ENCODE data around the gene GZMM. TPM values are rescaled to one million over a fixed set of nuclear protein-coding genes. Genes with fewer than 3 reads are reported as not detected.

The GZMM gene
- total RNA-seq, 4 donors from 2014 or later: 0.78 to 1.9 TPM; not detected in 2

DNA sequence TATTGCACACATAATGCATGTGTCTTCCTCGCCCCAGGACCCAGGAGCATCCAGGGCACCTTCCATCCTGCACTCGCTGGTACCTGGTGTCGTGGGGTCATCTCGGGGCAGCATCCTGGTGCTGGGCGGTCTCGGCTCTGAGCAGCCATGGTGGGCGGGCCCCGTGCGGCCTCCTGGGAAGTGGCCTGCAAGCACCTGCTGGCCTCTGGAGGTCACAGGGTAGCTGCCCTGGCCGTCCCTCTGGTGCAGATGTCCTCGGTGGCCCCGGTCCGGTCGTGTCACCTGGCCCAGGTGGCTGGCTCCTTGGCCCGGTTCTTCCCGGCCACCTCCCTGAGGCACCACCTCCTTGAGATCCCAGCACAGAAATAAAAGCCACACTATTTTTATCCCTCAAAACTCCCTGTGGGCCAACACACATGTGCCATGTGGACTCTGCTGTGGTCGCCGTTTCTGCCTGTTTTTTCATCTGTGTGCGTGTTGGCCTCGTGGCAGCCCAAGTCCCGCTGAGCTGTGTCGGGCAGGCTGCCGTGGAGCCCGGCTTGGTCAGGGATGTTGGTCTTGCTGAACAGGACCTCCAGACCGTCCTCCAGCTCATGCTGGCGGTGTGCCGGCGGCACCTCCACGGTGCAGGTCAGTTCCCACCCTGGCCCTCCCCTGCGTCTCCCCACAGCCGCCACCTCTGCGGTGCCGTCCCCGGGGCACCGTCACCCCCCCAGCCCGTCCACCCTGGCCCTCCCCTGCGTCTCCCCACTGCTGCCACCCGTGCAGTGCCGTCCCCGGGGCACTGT is 5.0 kb upstream of the GZMM start:
- Histone ChIP-seq H3K9me3 (no peaks in the 10 kb centered on the region), H3K4me1 (peaks cover 7 to 12% of the 10 kb centered on the region in 2 donors), H3K27ac (no peak overlapping the region), H3K27me3 (no peaks in the 10 kb centered on the region), H3K4me3 (replicated peaks in 1 of 3) (no peak overlapping the region), H3K36me3 (peaks cover 34 to 45% of the 10 kb centered on the region in 2 donors)
- intact Hi-C loops (cut with DNase I): no loop called here
- 82 to 86% methylated on average over 32 to 40 of the region's 40 CpGs for WGBS, 2 donors
- TF ChIP-seq, protein P1, sequence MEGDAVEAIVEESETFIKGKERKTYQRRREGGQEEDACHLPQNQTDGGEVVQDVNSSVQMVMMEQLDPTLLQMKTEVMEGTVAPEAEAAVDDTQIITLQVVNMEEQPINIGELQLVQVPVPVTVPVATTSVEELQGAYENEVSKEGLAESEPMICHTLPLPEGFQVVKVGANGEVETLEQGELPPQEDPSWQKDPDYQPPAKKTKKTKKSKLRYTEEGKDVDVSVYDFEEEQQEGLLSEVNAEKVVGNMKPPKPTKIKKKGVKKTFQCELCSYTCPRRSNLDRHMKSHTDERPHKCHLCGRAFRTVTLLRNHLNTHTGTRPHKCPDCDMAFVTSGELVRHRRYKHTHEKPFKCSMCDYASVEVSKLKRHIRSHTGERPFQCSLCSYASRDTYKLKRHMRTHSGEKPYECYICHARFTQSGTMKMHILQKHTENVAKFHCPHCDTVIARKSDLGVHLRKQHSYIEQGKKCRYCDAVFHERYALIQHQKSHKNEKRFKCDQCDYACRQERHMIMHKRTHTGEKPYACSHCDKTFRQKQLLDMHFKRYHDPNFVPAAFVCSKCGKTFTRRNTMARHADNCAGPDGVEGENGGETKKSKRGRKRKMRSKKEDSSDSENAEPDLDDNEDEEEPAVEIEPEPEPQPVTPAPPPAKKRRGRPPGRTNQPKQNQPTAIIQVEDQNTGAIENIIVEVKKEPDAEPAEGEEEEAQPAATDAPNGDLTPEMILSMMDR (IDR thresholded peaks at IDR 0.05): no peak
- no peak for TF ChIP-seq POLR2A (IDR thresholded peaks at IDR 0.05)
- DNase-seq: no peak

DNA sequence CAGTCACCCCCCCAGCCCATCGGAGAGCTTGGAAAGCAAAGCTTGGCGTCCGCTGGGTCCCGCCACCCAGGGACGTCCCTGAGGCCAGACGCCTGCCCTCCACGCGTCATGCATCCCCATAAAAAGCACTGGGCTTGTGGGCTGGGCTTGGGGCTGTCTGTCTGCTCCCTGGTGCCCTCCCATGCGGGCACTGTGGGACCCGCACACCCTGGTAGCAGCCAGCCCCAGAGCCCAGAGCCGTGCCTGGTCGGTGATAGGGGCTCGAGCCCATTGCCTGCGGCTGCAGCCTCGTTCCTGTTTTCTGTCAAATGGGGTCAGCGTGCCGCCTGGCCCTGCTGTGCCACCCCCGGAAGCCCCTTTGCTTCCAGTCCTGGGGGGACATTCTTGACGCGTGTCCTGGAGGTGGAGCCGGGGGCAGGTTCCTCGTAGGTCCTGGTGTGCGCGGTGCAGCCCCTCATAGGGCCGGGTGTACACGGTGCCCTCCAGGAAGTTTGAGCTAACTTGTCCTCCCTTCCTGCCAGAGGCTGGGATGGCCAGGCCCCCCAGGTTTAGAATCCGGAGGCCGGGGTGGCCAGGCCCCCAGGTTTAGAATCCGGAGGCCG is 4.3 kb upstream of the GZMM start:
- Histone ChIP-seq H3K4me1 (peaks cover 3 to 8% of the 10 kb centered on the region in 2 donors), H3K36me3 (peaks cover 34 to 45% of the 10 kb centered on the region in 2 donors), H3K4me3 (replicated peaks in 1 of 3) (no peak overlapping the region), H3K27me3 (no peaks in the 10 kb centered on the region), H3K27ac (no peak overlapping the region), H3K9me3 (no peaks in the 10 kb centered on the region)
- WGBS, 2 donors: 91 to 94% methylated on average over 15 to 20 of the region's 30 CpGs
- intact Hi-C loops (cut with DNase I): no loop called here
- DNase-seq: no peak
- TF ChIP-seq, protein P1 (IDR thresholded peaks at IDR 0.05): no peak
- TF ChIP-seq POLR2A (IDR thresholded peaks at IDR 0.05): no peak

DNA sequence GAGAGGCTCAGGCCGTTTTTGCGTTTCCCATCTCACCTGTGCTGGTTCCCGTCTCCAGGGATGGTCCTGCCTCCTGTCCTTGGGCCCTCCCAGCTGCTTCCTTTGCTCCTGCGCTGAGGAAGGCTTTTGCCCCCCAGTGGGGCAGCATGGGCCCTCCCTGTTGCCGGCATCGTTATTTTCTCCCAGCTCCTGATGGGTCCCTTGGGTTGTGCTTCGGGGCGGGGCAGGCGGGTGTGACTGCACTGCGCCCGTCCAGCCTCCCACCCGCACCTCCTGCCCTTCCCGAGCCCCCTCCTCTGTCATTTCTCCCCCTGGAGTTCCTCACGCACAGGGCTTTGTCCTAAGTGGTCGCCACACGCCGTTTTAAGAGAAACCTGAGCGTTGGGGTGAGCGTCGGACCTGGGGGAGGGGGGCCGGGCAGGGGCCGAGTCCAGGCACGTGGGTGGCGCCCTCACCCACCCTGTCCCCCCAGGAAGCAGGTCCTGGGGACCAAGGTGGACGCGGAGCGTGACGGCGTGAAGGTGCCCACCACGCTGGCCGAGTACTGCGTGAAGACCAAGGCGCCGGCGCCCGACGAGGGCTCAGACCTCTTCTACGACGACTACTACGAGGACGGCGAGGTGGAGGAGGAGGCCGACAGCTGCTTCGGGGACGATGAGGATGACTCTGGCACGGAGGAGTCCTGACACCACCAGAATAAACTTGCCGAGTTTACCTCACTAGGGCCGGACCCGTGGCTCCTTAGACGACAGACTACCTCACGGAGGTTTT is 2.8 kb upstream of the GZMM start:
- 93 to 94% methylated on average over 51 of the region's 51 CpGs for WGBS, 2 donors
- no peaks in the 10 kb centered on the region for H3K9me3 ChIP-seq
- H3K4me1 ChIP-seq: no peaks in the 10 kb centered on the region
- H3K27me3 ChIP-seq: no peaks in the 10 kb centered on the region
- intact Hi-C loops (cut with DNase I): no loop called here
- TF ChIP-seq POLR2A (IDR thresholded peaks at IDR 0.05): no peak
- TF ChIP-seq, protein P1 (IDR thresholded peaks at IDR 0.05): no peak
- no peak overlapping the region for H3K27ac ChIP-seq
- no peak for DNase-seq
- H3K36me3 ChIP-seq: peaks cover 30 to 42% of the 10 kb centered on the region in 2 donors
- no peak overlapping the region for H3K4me3 ChIP-seq (replicated peaks in 1 of 3)

DNA sequence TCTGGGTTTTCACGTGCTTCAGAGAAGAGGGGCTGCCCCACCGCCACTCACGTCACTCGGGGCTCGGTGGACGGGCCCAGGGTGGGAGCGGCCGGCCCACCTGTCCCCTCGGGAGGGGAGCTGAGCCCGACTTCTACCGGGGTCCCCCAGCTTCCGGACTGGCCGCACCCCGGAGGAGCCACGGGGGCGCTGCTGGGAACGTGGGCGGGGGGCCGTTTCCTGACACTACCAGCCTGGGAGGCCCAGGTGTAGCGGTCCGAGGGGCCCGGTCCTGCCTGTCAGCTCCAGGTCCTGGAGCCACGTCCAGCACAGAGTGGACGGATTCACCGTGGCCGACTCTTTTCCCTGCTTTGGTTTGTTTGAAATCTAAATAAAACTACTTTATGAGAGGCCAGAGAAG is 2.2 kb upstream of the GZMM start:
- Histone ChIP-seq H3K9me3 (no peaks in the 10 kb centered on the region), H3K27me3 (no peaks in the 10 kb centered on the region), H3K36me3 (peaks cover 23 to 36% of the 10 kb centered on the region in 2 donors), H3K27ac (no peak overlapping the region), H3K4me3 (replicated peaks in 1 of 3) (no peak overlapping the region), H3K4me1 (no peaks in the 10 kb centered on the region)
- WGBS, 2 donors: 89 to 96% methylated on average over 10 to 25 of the region's 26 CpGs
- intact Hi-C loops (cut with DNase I): no loop called here
- DNase-seq: no peak
- TF ChIP-seq POLR2A (IDR thresholded peaks at IDR 0.05): no peak

DNA sequence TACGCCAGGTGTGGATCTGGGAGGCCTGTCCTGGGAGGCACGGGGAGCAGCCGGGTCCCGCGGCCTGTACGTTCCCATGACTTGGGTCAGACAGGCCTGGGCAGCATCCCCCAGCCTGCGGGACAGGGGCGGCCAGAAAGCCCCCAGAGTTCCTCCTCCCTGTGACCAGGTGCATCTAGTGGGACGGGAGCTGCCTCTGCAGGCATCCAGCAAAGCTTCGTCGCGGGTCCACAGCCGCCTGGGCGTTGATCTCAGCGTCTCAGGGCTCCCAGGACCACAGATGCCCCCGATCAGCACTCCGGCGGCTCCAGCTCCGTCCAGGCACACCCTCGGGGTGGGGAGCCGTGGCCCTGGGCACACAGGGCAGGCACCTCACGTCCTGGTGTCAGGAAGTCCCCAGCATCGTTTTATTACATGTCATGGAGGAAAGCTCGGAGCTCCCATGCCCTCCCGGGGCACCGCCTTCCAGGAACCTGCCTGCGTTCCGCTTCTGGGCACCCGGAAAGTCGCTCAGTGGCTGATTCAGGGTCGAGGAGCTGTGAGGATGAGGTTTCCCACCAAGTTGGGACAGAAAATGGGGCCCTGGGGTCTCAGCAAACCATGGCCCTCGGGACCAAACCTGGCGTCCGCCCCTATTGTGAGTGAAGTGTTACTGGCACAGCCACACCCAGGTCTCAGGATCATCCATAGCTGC is 1.5 kb upstream of the GZMM start:
- intact Hi-C loops (cut with DNase I): no loop called here
- DNase-seq: no peak

More for the DNA sequence above, 1.5 kb upstream of the GZMM start:
- Histone ChIP-seq H3K4me3 (replicated peaks in 1 of 3) (no peak overlapping the region), H3K36me3 (peaks cover 18 to 31% of the 10 kb centered on the region in 2 donors), H3K9me3 (no peaks in the 10 kb centered on the region), H3K4me1 (no peaks in the 10 kb centered on the region), H3K27ac (no peak overlapping the region), H3K27me3 (no peaks in the 10 kb centered on the region)
- 87 to 100% methylated on average over 5 to 13 of the region's 34 CpGs for WGBS, 2 donors
- TF ChIP-seq, protein P1 (IDR thresholded peaks at IDR 0.05): no peak
- TF ChIP-seq POLR2A (IDR thresholded peaks at IDR 0.05): no peak

Measured in thyroid gland (tissue), 4 donors.